Activated T-cell treated with anti-CD3 and anti-CD28 coated beads, Interleukin-2, amount 50 U/mL, for 4 hours (primary cell): ENCODE data around the gene SCG3. TPM values are rescaled to one million over a fixed set of nuclear protein-coding genes. Genes with fewer than 3 reads are reported as not detected.

Experiments
- total RNA-seq, 3 donors: library from RNA; stranded (reverse); gene quantifications; one replicate each; pipeline ENCODE4 v1.2.1, GENCODE V29; 2021

Gene SCG3
- total RNA-seq, 3 donors from 2014 or later = not detected

Other genes with a start within 250 kb of the SCG3 start
- 1 to 10 TPM; 3.0 to 5.8 (median 4.6) TPM for gene DMXL2, start 58.7 kb upstream of the SCG3 start, total RNA-seq
- 10 to 100 TPM; 16.3 to 23.5 (median 22.4) TPM for gene LYSMD2, start 56.2 kb downstream of the SCG3 start, total RNA-seq
- 1 to 10 TPM; 3.7 to 3.9 (median 3.8) TPM for gene TMOD2, start 70.1 kb downstream of the SCG3 start, total RNA-seq
- 10 to 100 TPM; 43.2 to 47.4 (median 46.3) TPM for gene TMOD3, start 148.2 kb downstream of the SCG3 start, total RNA-seq